Esophagus muscularis mucosa (tissue), 4 donors: ENCODE data around the gene APOB. TPM values are rescaled to one million over a fixed set of nuclear protein-coding genes. Genes with fewer than 3 reads are reported as not detected.

Experiments
- DNase-seq: peaks from one replicate; pipeline ENCODE4 v3.0.0-alpha.2; 2017; ENCODE audit errors: extremely low spot score
- H3K27ac ChIP-seq, 4 donors: fragments of 200-600 bp; sonication (generic); replicated peaks in 1 of 4; 1 replicate in 3 of 4; 2 replicates in 1 of 4; pipeline ENCODE4 v1.5.1; 2016 to 2019; ENCODE audit warnings: mild to moderate bottlenecking in 1 of 4
- H3K27me3 ChIP-seq, 4 donors: fragments of 200-600 bp; sonication (generic); one replicate each; pipeline versions ENCODE4 v1.5.1 to v1.6.0; 2016 to 2019
- H3K36me3 ChIP-seq, 4 donors: fragments of 200-600 bp; sonication (generic); one replicate each; pipeline ENCODE4 v1.5.1; 2016 to 2019
- H3K4me1 ChIP-seq, 4 donors: fragments of 200-600 bp; sonication (generic); one replicate each; pipeline ENCODE4 v1.5.1; 2016 to 2019
- H3K4me3 ChIP-seq, 4 donors: fragments of 200-600 bp; sonication (generic); 1 replicate in 2 of 4; 2 replicates in 2 of 4; pipeline ENCODE4 v1.5.1; 2016 to 2019; ENCODE audit warnings: mild to moderate bottlenecking in 4 of 4, moderate library complexity in 1 of 4
- H3K9me3 ChIP-seq, 4 donors: fragments of 200-600 bp; sonication (generic); 1 replicate in 3 of 4; 2 replicates in 1 of 4; pipeline ENCODE4 v1.5.1; 2016 to 2019
- CTCF ChIP-seq, 3 experiments: fragments of 200-600 bp in 2 of 3; fragments of 450-650 bp in 1 of 3; sonication (generic) in 2 of 3; IDR thresholded peaks; one replicate each; pipeline ENCODE4 v1.5.1; 2017 to 2019; ENCODE audit warnings: antibody characterized with exemption in 3 of 3, mild to moderate bottlenecking in 2 of 3, moderate library complexity in 1 of 3
- EP300 ChIP-seq: sonication (generic); formaldehyde crosslinking; IDR thresholded peaks from one replicate; pipeline ENCODE4 v1.6.1; 2017; ENCODE audit warnings: antibody characterized with exemption
- POLR2A ChIP-seq: fragments of 450-650 bp; IDR thresholded peaks from one replicate; pipeline ENCODE4 v1.6.1; 2017; ENCODE audit warnings: antibody characterized with exemption, moderate library complexity, mild to moderate bottlenecking, low read depth
- POLR2AphosphoS5 ChIP-seq, 2 donors: sonication (generic); formaldehyde crosslinking; IDR thresholded peaks; one replicate each; pipeline ENCODE4 v1.6.1; 2017; ENCODE audit warnings: antibody characterized with exemption in 2 of 2
- WGBS: methylation state at CpG from one replicate; pipeline ENCODE4 v1.1.5; 2018; 5-methylcytosine and 5-hydroxymethylcytosine counted together
- intact Hi-C: fragments of 100-400 bp; cut with DNase I; formaldehyde crosslinking; loops from one replicate; pipeline ENCODE4 v1.15.1; 2023
- total RNA-seq, 4 donors: library from RNA; depleted of rRNA; stranded (reverse); fragments of >200 nt; gene quantifications; one replicate each; pipeline versions ENCODE4 v1.1.0 to v1.2.1, GENCODE V29; 2016

Gene APOB
- total RNA-seq, 4 donors from 2014 or later: 0.83 to 4.4 (median 2.0) TPM

- no peaks in the 10 kb centered on the region for H3K9me3 ChIP-seq
- no peak overlapping the region for H3K4me3 ChIP-seq
- intact Hi-C loops: no loop called here
- 90% methylated on average over 9 of the region's 9 CpGs for WGBS
- no peak for DNase-seq
- H3K27me3 ChIP-seq: no peaks in the 10 kb centered on the region
- no peak for TF ChIP-seq CTCF (IDR thresholded peaks at IDR 0.05)
- no peak for TF ChIP-seq EP300
- no peaks in the 10 kb centered on the region for H3K36me3 ChIP-seq
- H3K4me1 ChIP-seq: no peaks in the 10 kb centered on the region
- no peak overlapping the region for H3K27ac ChIP-seq
Measured at GRCh38 chr2:21005111-21005699, 38.7 kb downstream of the APOB start.

DNA sequence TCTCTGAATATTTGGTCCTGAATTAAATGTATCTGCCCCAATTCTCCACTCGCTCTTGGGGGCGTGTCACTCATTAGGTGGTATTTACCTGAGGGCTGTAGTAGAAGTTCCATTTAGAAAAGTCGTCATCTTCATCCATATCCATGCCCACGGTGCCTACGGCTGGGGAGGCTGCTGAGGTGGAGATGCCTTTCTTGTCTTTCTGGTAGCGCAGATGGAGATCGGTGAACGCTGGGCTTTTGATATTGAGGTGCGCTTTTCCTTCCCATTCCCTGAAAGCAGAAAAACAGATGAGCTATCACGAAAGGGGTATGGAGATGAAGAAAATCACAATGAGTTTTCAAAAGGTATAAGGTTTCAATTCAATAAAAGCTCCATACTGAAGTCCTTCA is 39.7 kb downstream of the APOB start:
- intact Hi-C loops: no loop called here
- no peaks in the 10 kb centered on the region for H3K9me3 ChIP-seq

DNA sequence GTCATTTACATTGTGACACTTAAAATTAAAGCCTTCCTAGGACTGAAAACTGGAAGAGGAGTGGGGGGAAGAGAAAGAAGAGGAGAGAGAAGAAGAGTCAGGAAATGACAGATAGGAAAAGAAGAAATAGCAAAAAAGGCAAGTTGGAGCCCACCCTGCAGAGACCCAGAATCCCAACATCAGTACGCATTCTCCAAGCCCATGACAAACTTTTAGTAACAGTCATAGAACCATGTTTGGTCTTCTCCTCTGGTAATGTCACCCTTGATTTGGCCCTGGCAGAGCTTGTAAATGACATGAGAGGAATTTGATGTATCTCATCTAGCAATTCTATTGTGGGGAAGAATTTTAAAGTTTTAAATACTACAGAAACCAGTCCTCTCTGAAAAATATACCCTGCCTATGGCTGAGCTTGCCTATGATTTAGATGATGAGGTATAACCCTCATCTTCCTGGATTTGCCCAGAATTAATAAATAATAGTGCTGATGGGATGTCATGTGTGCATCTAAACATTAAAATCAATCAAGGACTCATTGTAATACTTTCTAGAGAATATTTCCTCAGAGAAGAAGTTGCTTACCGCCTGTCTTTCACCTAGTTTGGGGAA is 40.2 kb downstream of the APOB start:
- intact Hi-C loops: no loop called here
- WGBS: 94% methylated on average over 2 of the region's 2 CpGs

More for the DNA sequence above, 39.7 kb downstream of the APOB start:
- WGBS: 93% methylated on average over 10 of the region's 10 CpGs
- H3K27me3 ChIP-seq: no peaks in the 10 kb centered on the region
- H3K4me1 ChIP-seq: no peaks in the 10 kb centered on the region
- no peaks in the 10 kb centered on the region for H3K36me3 ChIP-seq
- DNase-seq: no peak
- no peak overlapping the region for H3K4me3 ChIP-seq
- no peak overlapping the region for H3K27ac ChIP-seq
- TF ChIP-seq CTCF (IDR thresholded peaks at IDR 0.05): no peak
- TF ChIP-seq EP300: no peak
- no peak for TF ChIP-seq POLR2AphosphoS5 (IDR thresholded peaks at IDR 0.05)
- no peak for TF ChIP-seq POLR2A

GRCh38 chr2:21002814-21003192 is 41.1 kb downstream of the APOB start:
- TF ChIP-seq CTCF (IDR thresholded peaks at IDR 0.05) (no peak), EP300 (no peak), POLR2AphosphoS5 (IDR thresholded peaks at IDR 0.05) (no peak), POLR2A (no peak)
- H3K27ac ChIP-seq: no peak overlapping the region
- DNase-seq: no peak
- no peak overlapping the region for H3K4me3 ChIP-seq
- no peaks in the 10 kb centered on the region for H3K36me3 ChIP-seq
- no peaks in the 10 kb centered on the region for H3K9me3 ChIP-seq
- intact Hi-C loops: no loop called here
- no peaks in the 10 kb centered on the region for H3K4me1 ChIP-seq
- WGBS: 69% methylated on average over 4 of the region's 4 CpGs
- H3K27me3 ChIP-seq: no peaks in the 10 kb centered on the region

More for the DNA sequence above, 40.2 kb downstream of the APOB start:
- Histone ChIP-seq H3K4me1 (no peaks in the 10 kb centered on the region), H3K27me3 (no peaks in the 10 kb centered on the region), H3K9me3 (no peaks in the 10 kb centered on the region), H3K4me3 (no peak overlapping the region), H3K27ac (no peak overlapping the region), H3K36me3 (no peaks in the 10 kb centered on the region)
- TF ChIP-seq CTCF (IDR thresholded peaks at IDR 0.05) (no peak), POLR2AphosphoS5 (IDR thresholded peaks at IDR 0.05) (no peak), POLR2A (no peak), EP300 (no peak)
- no peak for DNase-seq
